GM12891 (cell line): ENCODE measurements around the gene FAM83D.

Experiments
- DNase-seq: peaks from one replicate; pipeline ENCODE4 v3.0.0; 2011; ENCODE audit warnings: low spot score; ENCODE audit not compliant: insufficient read length
- FAIRE-seq: peaks from 2 replicates; lab custom pipeline; 2011; peaks lifted over from hg19 to GRCh38; lab: Jason Lieb, UNC
- PAX5 ChIP-seq: IDR thresholded peaks from 2 replicates; pipeline ENCODE4 v1.6.1; 2011; ENCODE audit warnings: low read length, moderate library complexity, mild to moderate bottlenecking; ENCODE audit not compliant: insufficient read depth, severe bottlenecking
- POLR2A ChIP-seq: IDR thresholded peaks from 2 replicates; pipeline ENCODE4 v1.6.1; 2011; ENCODE audit warnings: low read depth, low read length, control low read depth
- POLR2AphosphoS5 ChIP-seq: IDR thresholded peaks from 2 replicates; pipeline ENCODE4 v1.6.1; 2011; ENCODE audit warnings: low read depth, low read length, control low read depth
- POU2F2 ChIP-seq: IDR thresholded peaks from 2 replicates; pipeline ENCODE4 v1.6.1; 2011; ENCODE audit warnings: low read depth, mild to moderate bottlenecking, control low read depth, low read length, moderate library complexity
- SPI1 ChIP-seq: IDR thresholded peaks from 2 replicates; pipeline ENCODE4 v1.6.1; 2011; ENCODE audit warnings: low read depth, low read length, control low read depth
- TAF1 ChIP-seq: IDR thresholded peaks from 2 replicates; pipeline ENCODE4 v1.6.1; 2011; ENCODE audit warnings: low read depth, low read length, control low read depth

Gene FAM83D

GRCh38 chr20:38918172-38918571 is 8.0 kb upstream of the FAM83D start:
- TF ChIP-seq TAF1 (no peak), POU2F2 (no peak), SPI1 (no peak), POLR2A (no peak), POLR2AphosphoS5 (no peak), PAX5 (no peak)
- DNase-seq, result no peak
- no peak for FAIRE-seq

DNA sequence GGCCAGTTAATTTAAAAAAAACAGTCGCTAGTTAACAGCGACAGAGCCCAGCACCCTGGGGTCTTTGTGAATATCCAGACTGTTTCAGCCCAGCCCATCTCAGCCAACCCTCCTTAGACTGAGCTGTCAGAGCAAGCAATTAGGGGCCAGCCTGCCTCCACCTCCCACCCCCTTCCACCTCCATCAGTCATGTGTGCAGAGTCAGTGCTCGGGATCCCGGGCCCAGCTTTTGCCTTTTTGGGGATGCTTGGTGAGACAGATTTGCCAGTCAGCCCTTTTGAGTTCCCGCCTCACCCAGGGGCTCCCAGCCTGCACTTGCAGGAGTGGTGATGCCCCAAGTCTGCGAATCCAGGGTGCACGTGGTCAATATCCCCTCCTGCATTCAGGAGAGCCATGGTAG is 6.5 kb upstream of the FAM83D start:
- DNase-seq (no peak), FAIRE-seq (no peak)
- TF ChIP-seq PAX5, result no peak
- TF ChIP-seq POU2F2, result no peak
- TF ChIP-seq SPI1, result no peak
- no peak for TF ChIP-seq POLR2AphosphoS5
- TF ChIP-seq POLR2A, result no peak
- no peak for TF ChIP-seq TAF1

DNA sequence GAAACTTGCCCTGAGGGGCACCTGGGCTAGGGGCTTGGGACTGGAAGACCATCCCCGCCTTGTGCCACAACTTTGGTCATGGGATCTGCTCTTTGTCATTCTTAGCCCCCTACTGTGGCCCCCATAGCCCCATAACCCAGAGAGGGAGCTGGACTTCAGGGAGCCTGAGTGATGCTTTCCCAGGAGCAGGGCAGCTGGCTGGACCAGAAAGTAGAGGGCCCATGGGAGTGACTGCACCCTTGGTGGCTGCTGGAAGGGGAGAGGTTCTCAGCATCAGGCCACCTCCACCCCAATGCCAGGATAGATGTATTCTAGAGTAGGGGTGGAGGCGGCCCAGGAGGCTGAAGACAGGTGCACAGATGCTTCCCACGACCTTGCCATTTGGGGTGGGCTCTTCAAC is 5.8 kb upstream of the FAM83D start:
- no peak for DNase-seq
- no peak for FAIRE-seq
- TF ChIP-seq POLR2A (no peak), POU2F2 (no peak), PAX5 (no peak), TAF1 (no peak), POLR2AphosphoS5 (no peak), SPI1 (no peak)

DNA sequence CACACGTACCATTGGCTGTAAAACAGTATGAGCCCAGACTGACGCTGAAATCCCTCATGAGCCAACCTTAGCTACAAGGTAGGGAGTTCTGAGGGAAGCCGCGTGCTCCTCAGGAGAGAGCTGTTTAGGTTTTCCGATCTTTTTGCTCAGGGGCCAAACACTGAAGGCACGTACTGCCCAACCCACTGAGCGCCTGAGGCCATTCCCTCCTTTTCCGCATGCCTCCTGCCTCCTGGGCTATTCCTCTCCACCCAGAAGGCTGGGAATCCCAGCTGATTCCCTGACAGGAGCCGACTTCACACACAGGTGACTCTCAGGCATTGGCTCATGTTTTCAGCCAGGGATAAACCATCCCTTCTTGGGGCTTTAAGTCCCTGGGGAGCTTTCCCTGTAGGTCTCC is 5.4 kb upstream of the FAM83D start:
- DNase-seq, result no peak
- TF ChIP-seq POU2F2 (no peak), PAX5 (no peak), POLR2A (no peak), POLR2AphosphoS5 (no peak), SPI1 (no peak), TAF1 (no peak)
- FAIRE-seq, result no peak

DNA sequence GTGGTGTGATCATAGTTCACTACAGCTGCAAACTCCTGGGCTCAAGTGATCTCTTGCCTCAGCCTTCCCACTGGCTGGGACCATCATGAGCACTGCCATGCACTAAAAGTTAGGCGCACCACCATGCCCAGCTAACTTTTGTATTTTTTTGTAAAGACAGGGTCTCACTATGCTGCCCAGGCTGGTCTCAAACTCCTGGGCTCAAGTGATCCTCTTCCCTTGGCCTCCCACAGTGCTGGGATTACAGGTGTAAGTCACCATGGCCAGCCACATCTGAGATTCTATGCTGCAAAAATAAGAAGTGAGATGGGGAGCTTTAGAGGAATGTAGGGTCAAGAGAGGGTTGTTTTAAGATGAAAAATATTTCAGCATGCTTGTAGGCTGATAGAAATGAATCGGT is 1.5 kb upstream of the FAM83D start:
- TF ChIP-seq POLR2A (no peak), POU2F2 (no peak), TAF1 (no peak), PAX5 (no peak), POLR2AphosphoS5 (no peak), SPI1 (no peak)
- DNase-seq, result no peak
- FAIRE-seq, result no peak

- no peak for FAIRE-seq
- DNase-seq, result no peak
Observed at GRCh38 chr20:38926934-38927616, 858 bp downstream of the FAM83D start.

DNA sequence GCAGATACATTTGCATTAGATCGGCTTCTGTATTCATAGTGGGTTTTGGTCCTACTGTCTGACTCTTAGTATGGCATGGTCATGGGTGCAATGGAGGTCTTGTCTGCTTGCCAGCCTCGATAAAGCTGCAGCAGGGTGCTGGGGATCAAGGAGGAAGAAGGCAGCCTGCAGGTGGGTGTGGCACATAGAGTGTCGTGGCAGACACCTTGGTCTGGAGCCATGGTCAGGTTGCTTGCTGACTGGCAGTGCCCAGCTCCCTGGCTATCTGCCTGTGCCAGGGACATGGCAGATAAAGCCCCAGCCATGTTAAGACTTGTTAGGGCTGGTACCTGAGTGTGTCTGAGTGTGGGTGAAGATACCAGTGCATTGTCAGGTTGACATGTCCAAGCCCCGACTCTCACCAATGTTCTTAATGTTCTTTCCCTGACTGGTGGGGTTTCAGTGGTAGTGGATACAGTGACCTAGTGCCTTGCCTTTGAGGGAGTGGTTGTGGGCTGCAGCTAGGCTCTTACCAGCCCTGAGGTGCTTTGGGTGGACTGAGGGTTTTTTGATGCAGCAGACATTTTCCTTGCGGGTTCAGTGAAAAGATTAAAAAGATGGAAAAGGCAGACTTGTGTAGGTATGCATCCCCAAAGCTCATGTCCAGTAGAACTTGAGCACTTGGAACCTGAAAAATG is 1.8 kb downstream of the FAM83D start:
- DNase-seq, result no peak

More at GRCh38 chr20:38926934-38927616, 858 bp downstream of the FAM83D start:
- TF ChIP-seq POU2F2, result no peak
- TF ChIP-seq PAX5, result no peak
- no peak for TF ChIP-seq POLR2AphosphoS5
- no peak for TF ChIP-seq TAF1
- no peak for TF ChIP-seq POLR2A
- TF ChIP-seq SPI1, result no peak

DNA sequence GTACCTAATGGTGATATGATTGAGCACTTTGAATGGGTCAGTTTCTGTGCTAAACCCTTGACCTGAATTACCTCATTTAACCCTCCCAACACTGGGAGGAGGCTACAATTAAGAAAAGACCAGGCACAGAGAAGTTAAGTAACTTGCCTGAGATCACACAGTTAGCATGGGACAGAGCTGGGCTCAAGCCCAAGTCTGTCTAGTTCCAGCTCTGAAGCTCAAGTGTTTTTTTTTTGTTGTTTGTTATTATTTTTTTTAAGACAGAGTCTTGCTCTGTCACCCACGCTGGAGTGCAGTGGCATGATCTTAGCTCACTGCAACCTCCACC is 4.0 kb downstream of the FAM83D start:
- FAIRE-seq (no peak), DNase-seq (no peak)
- no peak for TF ChIP-seq POLR2A
- no peak for TF ChIP-seq SPI1
- TF ChIP-seq POLR2AphosphoS5, result no peak
- TF ChIP-seq POU2F2, result no peak
- no peak for TF ChIP-seq TAF1
- no peak for TF ChIP-seq PAX5

More for the DNA sequence above, 1.8 kb downstream of the FAM83D start:
- no peak for TF ChIP-seq SPI1
- no peak for TF ChIP-seq TAF1
- no peak for TF ChIP-seq POLR2AphosphoS5
- no peak for TF ChIP-seq PAX5
- TF ChIP-seq POU2F2, result no peak
- no peak for TF ChIP-seq POLR2A
- FAIRE-seq, result peak; percentile 72

- DNase-seq (no peak), FAIRE-seq (no peak)
- TF ChIP-seq SPI1 (no peak), TAF1 (no peak), POLR2AphosphoS5 (no peak), POLR2A (no peak), PAX5 (no peak)
Observed at GRCh38 chr20:38931984-38932383, 5.8 kb downstream of the FAM83D start.

- TF ChIP-seq POLR2A (no peak), POU2F2 (no peak), POLR2AphosphoS5 (no peak), PAX5 (no peak), TAF1 (no peak), SPI1 (no peak)
- FAIRE-seq, result no peak
- no peak for DNase-seq
Observed at GRCh38 chr20:38932457-38933120, 6.4 kb downstream of the FAM83D start.
